Choroid plexus epithelial cell (primary cell): ENCODE results near the gene RAB24.

Experiments
- DNase-seq: peaks from one replicate; pipeline ENCODE4 v3.0.0-alpha.2; 2010; ENCODE audit warnings: low read depth
- H3K4me3 ChIP-seq: 2 replicates; pipeline ENCODE4 v1.5.1; 2011; ENCODE audit warnings: low read depth, mild to moderate bottlenecking, control low read depth, low read length, moderate library complexity
- CTCF ChIP-seq: conservative IDR thresholded peaks from 2 replicates; pipeline ENCODE4 v1.5.1; 2011; ENCODE audit warnings: low read depth, mild to moderate bottlenecking, control low read depth, inconsistent platforms, low read length, moderate library complexity

The RAB24 gene

GRCh38 chr5:177332896-177333260 is 29.4 kb upstream of the RAB24 start:
- DNase-seq = no peak
- H3K4me3 ChIP-seq = no peak overlapping the region
- TF ChIP-seq CTCF = no peak

- no peak for DNase-seq
- no peak for TF ChIP-seq CTCF
- no peak overlapping the region for H3K4me3 ChIP-seq
Measured at GRCh38 chr5:177332031-177332895, 28.7 kb upstream of the RAB24 start.

- no peak for DNase-seq
- no peak overlapping the region for H3K4me3 ChIP-seq
- no peak for TF ChIP-seq CTCF
Measured at GRCh38 chr5:177330991-177331842, 27.7 kb upstream of the RAB24 start.

- no peak overlapping the region for H3K4me3 ChIP-seq
- TF ChIP-seq CTCF = no peak
- no peak for DNase-seq
Measured at GRCh38 chr5:177329883-177330282, 26.4 kb upstream of the RAB24 start.

GRCh38 chr5:177328545-177329231 is 25.2 kb upstream of the RAB24 start:
- TF ChIP-seq CTCF = no peak
- no peak overlapping the region for H3K4me3 ChIP-seq
- no peak for DNase-seq

- TF ChIP-seq CTCF = peak; percentile 23
- no peak overlapping the region for H3K4me3 ChIP-seq
- peak; percentile 56 for DNase-seq
Measured at GRCh38 chr5:177327539-177328522, 24.3 kb upstream of the RAB24 start.
